Caco-2 (cell line): ENCODE measurements around the gene TCOF1. TPM values are rescaled to one million over a fixed set of nuclear protein-coding genes. Genes with fewer than 3 reads are reported as not detected.

ENCODE experiments used
- BruUV-seq: library from RNA; stranded (reverse); fragments of 400-500 nt; replicated peaks from 2 replicates; lab custom pipeline; 2021; lab: Mats Ljungman, UMichigan
- CTCF ChIA-PET: fragments of 300-600 bp; sonication (Branson Sonifier 250); formaldehyde crosslinking; loops from one replicate; lab custom pipeline; 2022; ENCODE audit warnings: antibody characterized with exemption; lab: Charles Lee
- POLR2A ChIA-PET: fragments of 300-600 bp; sonication (Branson Sonifier 250); formaldehyde crosslinking; loops from one replicate; lab custom pipeline; 2022; ENCODE audit warnings: antibody characterized with exemption; lab: Charles Lee
- DNase-seq, 2 experiments: peaks; one replicate each; pipeline versions ENCODE4 v3.0.0 to v3.0.0-alpha.2; 2020 to 2022
- H3K27me3 ChIP-seq: replicated peaks from 2 replicates; pipeline ENCODE4 v1.6.0; 2011; ENCODE audit warnings: low read length; ENCODE audit not compliant: control insufficient read depth, insufficient read depth
- H3K36me3 ChIP-seq: 2 replicates; pipeline ENCODE4 v1.5.1; 2011; ENCODE audit warnings: low read length; ENCODE audit not compliant: control insufficient read depth, insufficient read depth
- H3K4me1 ChIP-seq: fragments of 250-450 bp; sonication (Bioruptor Pico); 2 replicates; pipeline ENCODE4 v1.5.1; 2020; ENCODE audit warnings: mild to moderate bottlenecking
- H3K4me3 ChIP-seq: 2 replicates; pipeline ENCODE4 v1.5.1; 2011; ENCODE audit warnings: low read depth, mild to moderate bottlenecking, control low read depth, low read length
- H3K9me3 ChIP-seq: fragments of 250-450 bp; sonication (Bioruptor Pico); 2 replicates; pipeline ENCODE4 v1.5.1; 2020; ENCODE audit warnings: mild to moderate bottlenecking, moderate library complexity
- H3K27ac Mint-ChIP-seq: one replicate; pipeline ENCODE4 v1.8.0; 2022; ENCODE audit warnings: mixed read lengths; ENCODE audit not compliant: unreplicated experiment
- H3K27me3 Mint-ChIP-seq: one replicate; pipeline ENCODE4 v1.8.0; 2022; ENCODE audit warnings: mixed read lengths; ENCODE audit not compliant: insufficient read depth, unreplicated experiment
- H3K36me3 Mint-ChIP-seq: one replicate; pipeline ENCODE4 v1.8.0; 2022; ENCODE audit warnings: mild to moderate bottlenecking, mixed read lengths; ENCODE audit not compliant: insufficient read depth, unreplicated experiment
- H3K4me1 Mint-ChIP-seq: one replicate; pipeline ENCODE4 v1.8.0; 2022; ENCODE audit warnings: low read depth, mixed read lengths; ENCODE audit not compliant: unreplicated experiment
- H3K4me3 Mint-ChIP-seq: one replicate; pipeline ENCODE4 v1.8.0; 2022; ENCODE audit warnings: mild to moderate bottlenecking, moderate library complexity, mixed read lengths; ENCODE audit not compliant: unreplicated experiment
- H3K9me3 Mint-ChIP-seq: one replicate; pipeline ENCODE4 v1.8.0; 2022; ENCODE audit warnings: mixed read lengths; ENCODE audit not compliant: unreplicated experiment
- CTCF ChIP-seq, 2 experiments: fragments of 200-600 bp in 1 of 2; IDR thresholded peaks; 1 replicate in 1 of 2; 2 replicates in 1 of 2; pipeline versions ENCODE4 v1.5.1 to v1.8.0; 2011 to 2022; ENCODE audit warnings: antibody characterized with exemption in 1 of 2, control low read depth in 1 of 2, inconsistent platforms in 1 of 2, low read depth in 1 of 2, low read length in 1 of 2, mild to moderate bottlenecking in 1 of 2, moderate library complexity in 1 of 2; ENCODE audit not compliant: insufficient read depth in 1 of 2, severe bottlenecking in 1 of 2, unreplicated experiment in 1 of 2
- intact Hi-C: fragments of 100-400 bp; cut with micrococcal nuclease; formaldehyde crosslinking; loops from one replicate; pipeline ENCODE4 v1.10.0; 2022; ENCODE audit not compliant: unreplicated experiment
- total RNA-seq: library from RNA; stranded (reverse); gene quantifications from 2 replicates; pipeline ENCODE4 v1.2.3, GENCODE V29; 2022

TCOF1 gene
- total RNA-seq, 1 experiment from 2014 or later: 112 TPM

GRCh38 chr5:150335778-150336177 lies 21.7 kb upstream of the TCOF1 start:
- TF ChIP-seq CTCF (IDR thresholded peaks at IDR 0.05; ENCODE audit: insufficient read depth in 1 of 2, low read depth in 1 of 2, low read length in 1 of 2, severe bottlenecking in 1 of 2, unreplicated experiment in 1 of 2): no peak
- POLR2A ChIA-PET: no interaction called here

DNA sequence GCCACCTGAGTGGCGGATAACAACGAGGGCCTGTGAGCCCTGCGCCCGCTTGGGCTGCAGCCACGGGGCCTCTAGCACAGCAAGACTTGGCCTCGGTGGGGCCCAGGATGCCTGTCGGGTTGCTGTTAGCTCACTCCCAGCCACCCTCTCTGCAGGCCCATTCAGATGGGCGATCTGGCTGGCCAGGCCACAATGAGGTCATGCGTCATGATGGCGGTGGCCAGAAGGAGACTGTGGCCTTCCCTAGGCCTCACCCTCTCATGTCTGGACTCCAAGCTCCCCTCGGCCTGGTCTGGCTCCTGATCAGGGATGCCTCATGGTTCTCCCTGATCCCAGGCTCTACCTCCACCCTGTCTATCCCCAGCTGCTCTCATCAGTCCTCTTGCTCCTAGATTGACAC lies 19.0 kb upstream of the TCOF1 start:
- intact Hi-C loops: no loop called here
- H3K4me1 ChIP-seq: no peaks in the 10 kb centered on the region
- no peak overlapping the region for H3K27ac Mint-ChIP-seq
- H3K27me3 ChIP-seq: no peaks in the 10 kb centered on the region
- H3K36me3 Mint-ChIP-seq: no peaks in the 10 kb centered on the region
- no peak overlapping the region for H3K4me3 Mint-ChIP-seq
- H3K4me3 ChIP-seq: no peak overlapping the region
- ChIA-PET CTCF (no interaction called here), POLR2A (interaction anchor here (0.5 kb wide), 1 partner anchor 66 kb away, joined by 4 read pairs; no protein-coding TSS in a partner anchor)
- H3K4me1 Mint-ChIP-seq: peaks cover 7% of the 10 kb centered on the region
- H3K9me3 Mint-ChIP-seq: no peaks in the 10 kb centered on the region
- DNase-seq: no peak
- no peaks in the 10 kb centered on the region for H3K36me3 ChIP-seq
- no peaks in the 10 kb centered on the region for H3K9me3 ChIP-seq
- no peak for TF ChIP-seq CTCF (IDR thresholded peaks at IDR 0.05; ENCODE audit: insufficient read depth in 1 of 2, low read depth in 1 of 2, low read length in 1 of 2, severe bottlenecking in 1 of 2, unreplicated experiment in 1 of 2)
- no TSS peak for BruUV-seq
- no peaks in the 10 kb centered on the region for H3K27me3 Mint-ChIP-seq

More at GRCh38 chr5:150335778-150336177, 21.7 kb upstream of the TCOF1 start:
- CTCF ChIA-PET: no interaction called here
- Mint-ChIP-seq H3K4me3 (no peak overlapping the region), H3K27ac (no peak overlapping the region), H3K4me1 (peaks cover 7% of the 10 kb centered on the region), H3K36me3 (no peaks in the 10 kb centered on the region), H3K9me3 (no peaks in the 10 kb centered on the region), H3K27me3 (no peaks in the 10 kb centered on the region)
- Histone ChIP-seq H3K9me3 (no peaks in the 10 kb centered on the region), H3K27me3 (no peaks in the 10 kb centered on the region), H3K36me3 (no peaks in the 10 kb centered on the region), H3K4me3 (no peak overlapping the region), H3K4me1 (no peaks in the 10 kb centered on the region)
- intact Hi-C loops: no loop called here
- DNase-seq: no peak
- BruUV-seq: no TSS peak

DNA sequence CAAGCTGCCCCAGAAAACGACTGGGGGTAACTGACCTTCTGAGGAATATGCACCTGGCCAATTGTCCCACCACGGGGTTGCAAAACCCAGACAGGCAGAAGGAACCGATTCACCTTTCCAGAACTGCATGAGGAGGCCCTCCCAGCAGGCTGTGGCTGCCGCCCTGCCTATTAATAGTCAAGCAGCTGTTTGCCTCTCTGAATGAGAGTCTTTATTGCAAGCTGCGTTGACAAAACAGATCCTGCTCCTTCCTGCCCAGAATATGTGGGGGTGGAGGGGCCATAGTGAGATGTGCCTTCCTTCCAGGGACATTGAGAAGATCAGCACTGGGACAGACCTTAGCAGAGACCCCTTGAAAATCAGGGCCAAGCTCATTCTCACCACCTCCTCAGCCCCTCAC lies 18.3 kb upstream of the TCOF1 start:
- no peak for TF ChIP-seq CTCF (IDR thresholded peaks at IDR 0.05; ENCODE audit: insufficient read depth in 1 of 2, low read depth in 1 of 2, low read length in 1 of 2, severe bottlenecking in 1 of 2, unreplicated experiment in 1 of 2)
- Mint-ChIP-seq H3K27me3 (no peaks in the 10 kb centered on the region), H3K4me3 (no peak overlapping the region), H3K9me3 (no peaks in the 10 kb centered on the region), H3K4me1 (peaks cover 7% of the 10 kb centered on the region), H3K27ac (no peak overlapping the region), H3K36me3 (no peaks in the 10 kb centered on the region)
- no peak for DNase-seq
- CTCF ChIA-PET: no interaction called here
- intact Hi-C loops: no loop called here
- H3K36me3 ChIP-seq: no peaks in the 10 kb centered on the region
- no peaks in the 10 kb centered on the region for H3K27me3 ChIP-seq
- no TSS peak for BruUV-seq
- no peaks in the 10 kb centered on the region for H3K9me3 ChIP-seq
- no peaks in the 10 kb centered on the region for H3K4me1 ChIP-seq
- POLR2A ChIA-PET: no interaction called here
- no peak overlapping the region for H3K4me3 ChIP-seq
